ENCODE data around the gene GMNN.
"Not testable (repeated sequence)": the region's sequence is repeated elsewhere in the genome, so short reads cannot be mapped to it uniquely, and the experiment has no call there.

Gene GMNN

DNA sequence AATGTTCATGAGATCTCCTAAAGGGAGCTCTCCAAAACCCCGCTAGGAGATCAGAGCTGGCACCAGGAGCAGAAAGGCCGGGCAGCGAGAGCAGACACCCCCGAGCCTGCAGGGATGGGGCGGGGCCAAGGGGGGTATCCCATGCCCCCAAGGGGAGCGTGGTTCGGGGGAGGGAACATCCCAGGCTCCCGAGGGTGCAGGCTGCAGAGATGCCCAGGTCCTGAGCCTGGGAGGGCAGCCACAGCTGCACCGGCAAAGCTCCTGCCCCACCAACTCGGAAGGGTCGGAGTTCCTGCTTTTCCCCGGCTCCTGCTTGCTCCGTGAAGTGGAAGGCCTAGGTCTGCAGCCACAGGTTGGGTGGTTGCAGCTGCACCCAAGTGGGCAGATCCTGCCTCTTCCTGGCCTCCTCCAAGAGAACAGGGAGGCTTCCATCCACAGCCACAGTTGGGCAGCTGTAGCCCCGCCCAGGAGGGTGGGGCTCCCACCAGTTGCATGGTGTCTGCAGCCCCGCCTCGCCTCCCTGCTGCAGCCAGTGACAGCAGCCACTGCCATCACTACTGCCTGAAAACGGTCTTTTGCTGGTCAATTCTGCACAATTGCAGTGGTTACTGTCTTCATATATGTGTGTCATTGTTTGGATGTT, 13.4 kb upstream of the GMNN start:
- no peak for DNase-seq

DNA sequence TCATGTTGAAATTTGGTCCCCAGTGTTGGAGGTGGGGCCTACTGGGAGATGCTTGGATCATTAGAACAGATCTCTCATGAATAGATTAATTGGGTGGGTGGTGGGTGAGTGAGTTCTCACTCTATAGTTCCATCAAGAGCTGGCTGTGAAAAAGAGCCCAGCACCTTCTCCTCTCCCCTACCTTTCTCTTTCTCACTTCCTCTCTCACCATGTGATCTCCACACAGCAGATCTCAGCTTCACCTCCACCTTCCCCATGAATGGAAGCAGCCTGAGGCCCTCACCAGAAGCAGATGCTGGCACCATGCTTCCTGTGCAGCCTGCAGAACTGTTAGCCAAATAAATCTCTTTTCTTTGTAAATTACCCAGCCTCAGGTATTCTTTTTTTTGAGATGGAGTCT, 12.9 kb upstream of the GMNN start:
- DNase-seq, result no peak

DNA sequence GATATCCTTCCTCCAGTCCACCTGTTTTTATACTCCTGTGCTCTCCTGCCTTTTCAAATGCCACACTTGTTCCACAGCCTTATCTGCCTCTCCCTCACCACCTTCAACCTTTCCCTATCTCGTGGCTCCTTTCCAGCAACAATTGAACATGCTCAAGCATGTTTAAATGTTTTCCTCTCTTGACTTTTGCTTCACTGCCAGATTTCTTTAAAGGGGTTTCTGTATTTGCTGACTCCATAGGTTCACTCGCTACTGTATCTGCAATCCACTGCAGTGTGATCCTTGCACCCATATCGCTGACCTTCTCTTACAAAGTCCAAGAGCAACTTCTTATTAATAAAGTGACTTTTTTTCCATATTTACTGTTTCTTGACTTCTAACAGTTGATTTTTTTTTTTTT, 11.2 kb upstream of the GMNN start:
- DNase-seq, result no peak

DNA sequence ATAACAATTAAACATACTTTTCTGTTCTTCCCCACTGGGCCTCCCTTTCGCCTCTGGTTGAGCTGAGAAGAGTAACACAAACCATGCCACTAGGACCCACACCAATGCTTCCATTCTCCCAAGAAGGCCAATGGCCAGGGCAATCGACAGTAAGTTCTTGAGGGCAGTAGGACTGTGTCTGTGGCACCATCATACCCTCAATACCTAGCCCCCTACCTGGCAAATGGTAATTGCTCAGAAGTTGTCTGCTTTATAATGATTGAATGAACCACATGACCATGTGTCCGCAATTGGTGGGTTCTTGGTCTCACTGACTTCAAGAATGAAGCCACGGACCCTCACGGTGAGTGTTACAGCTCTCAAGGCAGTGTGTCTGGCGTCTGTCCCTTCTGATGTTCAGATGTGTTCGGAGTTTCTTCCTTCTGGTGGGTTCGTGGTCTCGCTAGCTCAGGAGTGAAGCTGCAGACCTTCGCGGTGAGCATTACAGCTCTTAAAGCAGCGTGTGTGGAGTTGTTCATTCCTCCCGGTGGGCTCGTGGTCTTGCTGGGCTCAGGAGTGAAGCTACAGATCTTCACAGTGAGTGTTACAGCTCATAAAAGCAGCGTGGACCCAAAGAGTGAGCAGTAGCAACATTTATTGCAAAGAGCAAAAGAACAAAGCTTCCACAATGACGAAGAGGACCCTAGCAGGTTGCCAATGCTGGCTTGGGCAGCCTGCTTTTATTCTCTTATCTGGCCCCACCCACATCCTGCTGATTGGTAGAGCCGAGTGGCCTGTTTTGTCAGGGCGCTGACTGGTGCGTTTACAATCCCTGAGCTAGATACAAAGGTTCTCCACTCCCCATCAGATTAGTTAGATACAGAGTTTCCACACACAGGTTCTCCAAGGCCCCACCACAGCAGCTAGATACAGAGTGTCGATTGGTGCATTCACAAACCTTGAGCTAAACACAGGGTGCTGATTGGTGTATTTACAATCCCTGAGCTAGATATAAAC, 9.6 kb upstream of the GMNN start:
- DNase-seq, result not testable (repeated sequence)

- DNase-seq, result not testable (repeated sequence)
These were observed 8.8 kb upstream of the GMNN start for GRCh38 chr6:24765968-24766367.

GRCh38 chr6:24766680-24767462, 7.9 kb upstream of the GMNN start:
- no peak for DNase-seq

DNA sequence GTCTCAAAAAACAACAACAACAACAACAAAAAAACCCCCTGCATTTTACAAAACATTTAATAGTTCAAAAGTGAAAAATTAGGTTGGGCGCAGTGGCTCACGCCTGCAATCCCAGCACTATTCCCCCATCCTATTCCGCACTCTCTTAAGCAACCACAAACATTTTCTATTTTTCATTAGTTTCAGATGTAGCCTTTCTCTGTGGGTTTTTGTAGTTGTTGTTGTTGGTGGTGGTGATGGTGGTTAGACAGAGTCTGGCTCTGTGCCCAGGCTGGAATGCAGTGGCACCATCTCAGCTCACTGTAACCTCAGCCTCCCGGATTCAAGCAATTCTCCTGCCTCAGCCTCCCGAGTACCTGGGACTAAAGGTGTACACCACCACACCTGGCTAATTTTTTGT, 6.4 kb upstream of the GMNN start:
- DNase-seq, result no peak

- DNase-seq, result no peak
These were observed 852 bp downstream of the GMNN start for GRCh38 chr6:24775520-24776058.

DNA sequence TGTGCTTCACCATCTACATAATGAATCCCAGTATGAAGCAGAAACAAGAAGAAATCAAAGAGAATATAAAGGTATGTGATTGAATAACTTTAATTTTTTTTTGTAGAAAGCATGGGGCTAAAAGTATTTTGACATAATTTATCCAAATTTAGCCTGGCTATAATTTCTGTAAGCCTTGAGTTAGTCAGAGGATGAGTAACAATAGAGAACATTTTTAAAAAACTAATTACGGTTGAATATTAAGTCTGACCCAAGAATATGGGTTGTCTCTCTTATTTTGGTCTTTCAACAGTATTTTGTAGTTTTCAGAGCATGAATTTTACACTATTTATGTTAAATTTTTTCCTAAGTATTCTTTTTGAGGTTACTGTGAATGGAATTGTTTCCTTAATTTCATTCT, 2.5 kb downstream of the GMNN start:
- DNase-seq, result no peak

GRCh38 chr6:24778121-24778520, 3.4 kb downstream of the GMNN start:
- DNase-seq, result no peak

DNA sequence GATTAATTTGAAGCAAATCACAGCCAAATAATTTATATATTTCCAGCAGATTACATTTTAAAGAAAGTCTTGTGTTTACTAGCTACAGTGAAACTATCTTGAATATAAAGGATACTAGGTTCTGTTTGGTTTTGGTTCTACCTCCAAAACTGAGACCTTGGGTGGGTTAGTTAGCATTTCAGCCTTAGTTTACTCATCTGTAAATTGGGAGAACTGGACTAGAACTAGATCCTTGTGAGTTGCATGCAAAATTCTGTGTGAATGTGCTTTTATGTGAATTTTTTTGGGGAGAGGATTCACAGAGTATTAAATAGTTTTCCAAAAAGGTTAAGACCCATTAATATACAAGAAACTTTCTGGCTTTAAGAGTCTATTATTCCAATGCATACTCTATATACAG, 4.1 kb downstream of the GMNN start:
- no peak for DNase-seq

DNA sequence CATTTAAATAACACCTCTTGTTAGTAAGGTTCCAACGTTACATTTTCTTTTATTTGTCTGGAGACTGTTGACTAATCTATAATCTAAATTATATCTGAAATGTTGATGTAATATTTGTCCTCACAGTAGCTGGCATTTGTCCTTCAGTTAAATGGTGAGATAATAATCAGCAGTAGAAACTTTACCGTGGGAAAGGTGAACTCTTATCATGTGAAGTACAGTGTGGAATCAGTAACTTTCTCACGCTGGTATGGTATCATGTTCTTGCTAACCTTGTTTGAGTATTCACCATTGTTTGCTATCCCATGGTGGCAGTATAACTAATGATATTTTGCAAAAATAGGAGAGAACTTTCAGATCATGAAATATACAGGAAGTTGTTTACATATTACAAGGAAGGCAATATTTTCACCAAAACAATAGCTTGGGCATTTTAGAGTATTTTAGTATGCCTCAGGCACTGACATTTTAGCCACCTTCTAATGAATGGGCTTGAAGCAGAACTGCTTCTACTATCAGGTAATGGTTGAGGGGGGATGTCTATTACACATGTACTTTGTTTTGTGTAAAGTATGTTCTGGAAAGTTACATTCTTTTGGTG, 4.8 kb downstream of the GMNN start:
- no peak for DNase-seq

- no peak for DNase-seq
These were observed 5.5 kb downstream of the GMNN start for GRCh38 chr6:24780206-24780605.

- DNase-seq, result no peak
These were observed 13.4 kb downstream of the GMNN start for GRCh38 chr6:24788031-24788665.

- DNase-seq, result no peak
These were observed 20.4 kb downstream of the GMNN start for GRCh38 chr6:24795106-24795505.

DNA sequence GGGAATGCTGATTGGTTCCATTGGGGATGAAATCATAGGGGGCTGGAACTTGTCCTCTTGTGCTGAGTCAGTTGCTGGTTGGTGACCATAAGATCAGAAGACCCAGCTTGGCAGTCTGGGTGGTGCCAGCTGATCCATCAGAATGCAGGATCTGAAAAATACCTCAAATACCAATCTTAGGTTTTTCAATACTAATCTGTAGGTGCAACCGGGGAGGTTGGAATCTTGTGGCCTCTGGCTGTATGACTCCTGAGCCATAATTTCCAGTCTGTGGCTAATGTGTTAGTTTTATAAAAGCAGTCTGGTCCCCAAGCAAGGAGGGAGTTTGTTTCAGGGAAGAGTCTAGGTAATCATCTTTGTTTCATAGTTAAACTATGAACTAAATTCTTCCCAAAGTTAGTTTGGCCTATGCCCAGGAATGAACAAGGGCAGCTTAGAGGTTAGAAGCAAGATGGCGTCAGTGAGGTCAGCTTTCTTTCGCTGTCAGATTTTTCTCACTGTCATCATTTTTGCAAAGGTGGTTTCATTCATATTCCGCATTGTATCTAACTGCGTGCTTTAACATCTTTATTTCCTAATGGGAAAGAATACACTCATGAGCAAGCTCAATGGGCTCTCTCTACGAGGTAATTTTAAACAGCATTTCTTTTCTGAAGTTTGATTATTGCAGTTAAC, 22.0 kb downstream of the GMNN start:
- no peak for DNase-seq

DNA sequence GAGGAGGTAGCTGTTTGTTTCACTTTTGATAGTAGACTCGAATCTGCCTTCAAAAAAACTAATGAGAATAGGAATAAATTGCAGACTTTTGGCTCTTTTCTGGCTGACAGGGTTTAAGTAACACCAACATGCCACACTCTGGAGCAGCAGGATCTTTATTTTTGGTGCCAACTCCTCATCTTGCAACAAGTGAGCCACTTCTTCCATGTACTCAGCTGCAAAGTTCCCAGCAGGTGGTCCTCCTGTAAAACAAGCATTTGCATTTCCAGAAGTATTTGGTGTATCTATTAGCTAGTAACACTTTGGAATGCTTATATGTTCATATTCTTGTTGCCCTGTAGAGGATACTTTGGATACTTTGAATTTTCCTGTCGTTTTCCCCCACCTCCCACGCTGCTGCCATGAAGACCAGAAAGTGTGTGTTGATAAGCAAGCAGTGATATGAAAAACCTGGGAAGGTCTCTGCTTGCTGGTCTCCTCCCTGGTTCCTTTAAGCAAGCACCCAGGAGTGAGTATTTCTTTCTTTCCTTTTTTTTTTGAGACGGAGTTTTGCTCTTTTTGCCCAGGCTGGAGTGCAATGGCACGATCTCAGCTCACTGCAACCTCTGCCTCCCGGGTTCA, 23.0 kb downstream of the GMNN start:
- DNase-seq, result no peak

DNA sequence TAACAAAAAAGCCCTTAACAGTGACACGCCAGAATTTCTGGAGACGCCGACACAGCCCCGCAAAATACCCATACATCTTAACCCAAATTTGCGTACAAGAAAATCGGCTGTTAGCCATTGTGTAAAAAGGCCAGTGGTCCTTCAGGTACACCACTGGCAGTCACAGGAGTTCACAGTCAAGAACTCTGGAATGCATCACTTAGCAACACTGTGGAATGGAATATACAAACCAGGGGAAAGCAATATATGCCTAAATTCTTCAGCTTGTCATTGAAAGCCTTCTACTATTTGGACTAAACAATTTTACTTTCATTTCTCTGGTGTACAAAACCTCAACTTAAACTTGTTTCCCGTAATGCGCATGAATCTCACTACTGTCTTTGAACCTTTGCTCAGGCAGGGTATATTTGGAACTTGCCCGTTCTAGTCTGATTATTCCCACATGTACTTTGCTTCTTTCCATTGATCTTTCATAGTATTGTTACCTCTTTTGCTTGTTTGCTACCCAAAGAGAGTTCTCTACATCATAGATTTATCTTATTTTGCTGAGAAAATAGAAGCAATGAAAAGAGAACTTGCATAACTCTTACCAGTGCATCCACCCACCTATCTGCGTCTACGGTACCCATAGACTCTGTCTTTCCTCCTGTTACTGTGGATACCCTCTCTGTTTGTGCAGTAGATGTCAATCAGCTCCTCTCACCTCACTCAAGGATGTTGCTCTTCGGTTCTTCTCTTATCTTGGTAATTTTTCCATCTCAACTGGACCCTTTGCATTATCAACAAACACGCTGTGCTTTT, 24.2 kb downstream of the GMNN start, which contains the start of gene ARMH2:
Gene ARMH2 (minus strand): TSS at position 178 of the 801 bp plus-strand sequence. CDS start 60 bp downstream, at position 118.
- DNase-seq, result no peak

DNA sequence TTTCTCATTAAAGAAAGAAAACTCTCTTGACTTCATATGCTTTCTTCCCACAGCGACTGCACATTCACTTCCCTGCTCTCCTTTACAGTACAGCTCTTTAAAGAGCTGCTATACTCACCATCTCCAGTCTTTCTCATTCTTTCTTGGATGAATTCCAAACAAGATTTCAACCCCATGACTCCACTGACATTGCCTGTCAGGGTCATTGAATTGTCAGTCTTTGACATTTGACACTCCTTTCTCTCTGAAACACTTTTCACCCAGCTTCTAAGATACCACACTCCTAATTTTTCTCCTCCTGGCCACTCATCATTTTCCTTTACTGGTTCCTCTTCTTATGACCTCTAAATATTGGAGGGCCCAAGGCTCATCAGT, 24.8 kb downstream of the GMNN start:
- no peak for DNase-seq
